Cardiac fibroblast (primary cell): ENCODE measurements around the gene CDKAL1.
A peak's percentile ranks its signal among the peaks of the same experiment; 100 is the strongest.

Experiments used
- DNase-seq, 2 donors: peaks; one replicate each; pipeline versions ENCODE4 v3.0.0 to v3.0.0-alpha.2; 2010; ENCODE audit warnings: low read depth in 2 of 2
- H3K4me3 ChIP-seq, 2 donors: replicated peaks in 1 of 2; 1 replicate in 1 of 2; 2 replicates in 1 of 2; pipeline ENCODE4 v1.5.1; 2011; ENCODE audit warnings: low read depth in 2 of 2, low read length in 2 of 2, mild to moderate bottlenecking in 2 of 2, moderate library complexity in 1 of 2
- TF ChIP-seq, protein P1 (sequence below): IDR thresholded peaks from one replicate; pipeline ENCODE4 v1.5.1; 2011; ENCODE audit warnings: low read depth, mild to moderate bottlenecking, low read length, inconsistent platforms

CDKAL1 gene

GRCh38 chr6:20873425-20874190, 339.4 kb downstream of the CDKAL1 start:
- TF ChIP-seq, protein P1, sequence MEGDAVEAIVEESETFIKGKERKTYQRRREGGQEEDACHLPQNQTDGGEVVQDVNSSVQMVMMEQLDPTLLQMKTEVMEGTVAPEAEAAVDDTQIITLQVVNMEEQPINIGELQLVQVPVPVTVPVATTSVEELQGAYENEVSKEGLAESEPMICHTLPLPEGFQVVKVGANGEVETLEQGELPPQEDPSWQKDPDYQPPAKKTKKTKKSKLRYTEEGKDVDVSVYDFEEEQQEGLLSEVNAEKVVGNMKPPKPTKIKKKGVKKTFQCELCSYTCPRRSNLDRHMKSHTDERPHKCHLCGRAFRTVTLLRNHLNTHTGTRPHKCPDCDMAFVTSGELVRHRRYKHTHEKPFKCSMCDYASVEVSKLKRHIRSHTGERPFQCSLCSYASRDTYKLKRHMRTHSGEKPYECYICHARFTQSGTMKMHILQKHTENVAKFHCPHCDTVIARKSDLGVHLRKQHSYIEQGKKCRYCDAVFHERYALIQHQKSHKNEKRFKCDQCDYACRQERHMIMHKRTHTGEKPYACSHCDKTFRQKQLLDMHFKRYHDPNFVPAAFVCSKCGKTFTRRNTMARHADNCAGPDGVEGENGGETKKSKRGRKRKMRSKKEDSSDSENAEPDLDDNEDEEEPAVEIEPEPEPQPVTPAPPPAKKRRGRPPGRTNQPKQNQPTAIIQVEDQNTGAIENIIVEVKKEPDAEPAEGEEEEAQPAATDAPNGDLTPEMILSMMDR: no peak
- H3K4me3 ChIP-seq: no peak overlapping the region
- DNase-seq: peak; percentile 46 to 50

DNA sequence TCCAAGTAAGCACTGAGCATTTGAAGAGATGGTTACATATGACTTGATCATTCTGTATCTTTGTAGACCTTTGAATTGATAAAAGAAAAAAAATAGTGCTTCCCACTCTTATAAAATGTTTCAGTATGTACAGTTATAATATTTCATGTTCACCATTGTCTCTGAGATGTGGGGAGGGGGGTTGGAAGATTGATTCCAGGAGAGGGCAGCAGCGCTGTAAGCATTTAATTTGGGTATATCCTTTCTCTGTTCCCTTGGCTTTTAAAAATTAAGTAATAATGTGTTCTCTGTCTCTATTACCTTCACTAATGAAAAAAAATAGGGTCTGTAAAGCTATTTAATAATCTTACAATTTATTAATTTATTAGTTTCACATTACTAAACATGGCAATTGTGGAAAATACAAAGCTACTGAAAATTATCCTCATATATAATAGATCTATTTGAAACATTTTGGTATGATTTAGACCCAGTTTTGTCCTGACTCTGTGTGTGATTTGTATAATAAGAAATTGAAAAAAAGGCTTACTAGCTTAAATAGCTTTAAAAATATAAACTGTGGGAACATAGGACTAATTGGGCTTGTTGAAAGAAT, 341.2 kb downstream of the CDKAL1 start:
- TF ChIP-seq, protein P1: peak; percentile 44
- DNase-seq: peak; percentile 70 to 78
- no peak overlapping the region for H3K4me3 ChIP-seq

DNA sequence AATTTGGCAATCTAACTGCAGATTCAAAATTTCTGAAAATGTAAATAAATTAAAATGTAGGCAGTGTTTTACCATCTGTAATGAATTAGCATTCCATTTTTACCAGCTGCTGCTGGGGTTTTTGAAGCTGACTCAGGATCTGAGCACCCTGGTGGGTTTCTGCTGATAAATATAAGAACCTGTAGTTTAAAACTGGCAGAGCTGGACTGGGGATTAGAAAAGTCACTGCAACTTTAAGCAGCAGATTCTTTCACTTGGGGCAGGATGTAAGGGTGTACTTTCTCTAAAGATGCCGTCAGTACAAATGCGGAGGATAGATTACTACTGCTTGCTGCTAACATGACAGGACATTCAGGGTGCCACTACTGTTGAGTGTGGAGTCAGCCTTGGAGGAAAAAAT, 341.8 kb downstream of the CDKAL1 start:
- no peak overlapping the region for H3K4me3 ChIP-seq
- TF ChIP-seq, protein P1: no peak
- DNase-seq: peak; percentile 40 to 65

GRCh38 chr6:20876561-20876960, 342.3 kb downstream of the CDKAL1 start:
- TF ChIP-seq, protein P1: no peak
- no peak for DNase-seq
- no peak overlapping the region for H3K4me3 ChIP-seq

GRCh38 chr6:20877008-20877937, 343.0 kb downstream of the CDKAL1 start:
- DNase-seq: peak; percentile 78 to 94
- H3K4me3 ChIP-seq: no peak overlapping the region

GRCh38 chr6:20879121-20879520, 344.9 kb downstream of the CDKAL1 start:
- no peak overlapping the region for H3K4me3 ChIP-seq
- TF ChIP-seq, protein P1: no peak
- DNase-seq: no peak

More at GRCh38 chr6:20877008-20877937, 343.0 kb downstream of the CDKAL1 start:
- TF ChIP-seq, protein P1: no peak
